Measurements from ENCODE around the gene TSPYL2.

The TSPYL2 gene

DNA sequence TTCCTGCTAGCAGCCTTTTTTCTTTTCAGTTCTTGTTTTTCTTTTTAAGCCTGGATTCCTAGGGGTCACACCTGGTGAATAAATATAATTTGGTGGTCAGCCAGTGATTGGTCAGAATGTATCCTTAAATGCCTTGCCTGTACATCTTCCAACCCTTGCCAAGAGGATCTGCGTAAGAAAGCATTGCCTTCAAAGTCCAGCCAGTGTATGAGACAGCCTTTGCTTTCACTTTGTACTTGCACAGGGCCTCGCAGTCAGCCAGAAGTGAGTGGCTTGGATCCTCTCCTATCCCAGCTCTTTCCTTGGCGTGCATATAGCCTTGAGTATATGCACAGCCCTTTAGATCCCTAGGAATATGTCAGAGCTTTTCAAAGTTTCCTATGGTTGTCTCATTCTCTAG is 33.9 kb downstream of the TSPYL2 start:
- TF ChIP-seq CTCF (IDR thresholded peaks at IDR 0.05; ENCODE audit: low read depth, low read length, missing control alignments) = no peak
- DNase-seq (ENCODE audit: low read depth) = peak; percentile 68
- in situ Hi-C loops (cut with HindIII; ENCODE audit: low sequenced_read_pairs) = no loop called here
- peak overlapping the region; percentile 8 for H3K4me3 ChIP-seq (ENCODE audit: low read depth, low read length)

GRCh38 chrX:53122013-53122412 is 39.8 kb downstream of the TSPYL2 start:
- no peak for TF ChIP-seq CTCF (IDR thresholded peaks at IDR 0.05; ENCODE audit: low read depth, low read length, missing control alignments)
- in situ Hi-C loops (cut with HindIII; ENCODE audit: low sequenced_read_pairs) = no loop called here
- no peak overlapping the region for H3K4me3 ChIP-seq (ENCODE audit: low read depth, low read length)
- DNase-seq (ENCODE audit: low read depth) = no peak

DNA sequence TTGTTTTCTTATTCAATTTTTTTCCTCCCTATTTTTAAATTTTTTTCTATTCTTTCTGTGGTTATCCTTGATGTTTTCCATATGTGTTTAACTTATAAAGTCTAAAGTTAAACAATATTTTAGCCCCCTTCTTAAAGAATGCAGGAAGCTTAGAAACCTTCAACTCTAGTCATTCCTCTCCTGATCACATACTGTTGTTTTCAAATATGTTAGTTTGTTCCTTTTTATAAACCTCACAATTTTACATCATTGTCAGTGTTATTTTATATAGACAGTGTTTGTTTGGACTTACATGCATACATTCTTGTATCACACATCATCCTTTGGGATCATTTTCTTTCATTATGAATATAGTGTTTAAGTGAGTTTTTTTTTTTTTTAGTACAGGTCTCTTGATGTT is 43.3 kb downstream of the TSPYL2 start:
- in situ Hi-C loops (cut with HindIII; ENCODE audit: low sequenced_read_pairs) = no loop called here
- H3K4me3 ChIP-seq (ENCODE audit: low read depth, low read length) = no peak overlapping the region
- no peak for TF ChIP-seq CTCF (IDR thresholded peaks at IDR 0.05; ENCODE audit: low read depth, low read length, missing control alignments)
- no peak for DNase-seq (ENCODE audit: low read depth)

DNA sequence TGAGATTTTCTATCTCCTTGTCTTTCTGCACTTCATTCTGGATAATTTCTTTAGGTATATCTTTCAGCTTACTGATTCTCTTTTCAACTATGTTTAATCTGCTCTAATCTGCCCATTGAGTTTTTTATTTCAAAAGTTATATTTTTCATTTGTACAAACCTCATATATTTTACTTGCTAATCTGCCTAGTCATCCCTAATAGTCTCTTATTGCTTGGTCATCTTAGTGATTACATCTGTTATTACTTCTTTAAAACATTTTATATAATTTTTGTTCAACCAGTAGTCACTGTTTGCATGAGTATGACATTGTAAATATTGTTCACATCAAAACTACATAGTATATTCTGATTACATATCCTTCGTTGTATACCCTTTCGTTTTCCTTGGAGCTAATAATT is 44.2 kb downstream of the TSPYL2 start:
- H3K4me3 ChIP-seq (ENCODE audit: low read depth, low read length) = no peak overlapping the region
- no peak for TF ChIP-seq CTCF (IDR thresholded peaks at IDR 0.05; ENCODE audit: low read depth, low read length, missing control alignments)
- no peak for DNase-seq (ENCODE audit: low read depth)
- in situ Hi-C loops (cut with HindIII; ENCODE audit: low sequenced_read_pairs) = no loop called here

GRCh38 chrX:53128097-53128749 is 46.1 kb downstream of the TSPYL2 start:
- no peak for TF ChIP-seq CTCF (IDR thresholded peaks at IDR 0.05; ENCODE audit: low read depth, low read length, missing control alignments)
- no peak for DNase-seq (ENCODE audit: low read depth)
- in situ Hi-C loops (cut with HindIII; ENCODE audit: low sequenced_read_pairs) = no loop called here
- H3K4me3 ChIP-seq (ENCODE audit: low read depth, low read length) = no peak overlapping the region

DNA sequence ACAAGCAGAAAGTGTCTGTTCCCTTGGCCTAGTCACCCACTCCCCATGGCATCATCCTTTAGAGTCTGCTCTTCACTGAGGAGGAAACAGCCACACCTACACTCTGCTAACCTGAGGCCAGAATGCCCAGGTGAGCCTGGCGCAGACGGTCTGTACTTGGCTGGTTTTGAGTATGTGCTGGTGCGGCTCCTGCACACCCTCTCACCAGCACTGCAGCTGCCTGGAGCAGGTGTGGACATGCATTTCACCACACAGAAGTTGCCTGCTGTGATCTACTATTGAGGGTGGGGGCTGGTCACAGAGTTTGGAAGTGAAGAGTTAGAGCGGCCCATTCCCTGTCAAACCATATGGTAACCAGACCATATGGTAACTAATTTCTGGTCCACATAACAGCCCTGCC is 51.2 kb downstream of the TSPYL2 start:
- H3K4me3 ChIP-seq (ENCODE audit: low read depth, low read length) = no peak overlapping the region
- in situ Hi-C loops (cut with HindIII; ENCODE audit: low sequenced_read_pairs) = no loop called here
- no peak for TF ChIP-seq CTCF (IDR thresholded peaks at IDR 0.05; ENCODE audit: low read depth, low read length, missing control alignments)
- DNase-seq (ENCODE audit: low read depth) = no peak

Measured in astrocyte of the cerebellum (primary cell).